HepG2 (cell line): ENCODE results near the gene RRBP1. TPM values are rescaled to one million over a fixed set of nuclear protein-coding genes. Genes with fewer than 3 reads are reported as not detected.

Experiments
- AHDC1 ChIP-seq: sonication (generic); formaldehyde crosslinking; IDR thresholded peaks from 2 replicates; pipeline ENCODE4 v1.5.1; 2020; ENCODE audit warnings: mild to moderate bottlenecking, missing genetic modification reagents, borderline replicate concordance
- IRF1 ChIP-seq: sonication (generic); formaldehyde crosslinking; IDR thresholded peaks from 2 replicates; pipeline ENCODE4 v1.4.0; 2020; ENCODE audit warnings: low read depth, mild to moderate bottlenecking, missing genetic modification reagents
- MAFK ChIP-seq, 2 experiments: IDR thresholded peaks in 1 of 2; conservative IDR thresholded peaks in 1 of 2; 2 replicates each; pipeline ENCODE4 v1.6.1; 2011; ENCODE audit warnings: improper control_type of control experiment in 2 of 2, low read length in 2 of 2
- MEF2D ChIP-seq: sonication (generic); formaldehyde crosslinking; IDR thresholded peaks from 2 replicates; pipeline ENCODE4 v1.5.1; 2020; ENCODE audit warnings: mild to moderate bottlenecking, missing genetic modification reagents
- NFYB ChIP-seq: sonication (generic); formaldehyde crosslinking; IDR thresholded peaks from 2 replicates; pipeline ENCODE4 v1.4.0; 2020; ENCODE audit warnings: missing genetic modification reagents
- NONO ChIP-seq, 2 experiments: fragments of 450-650 bp in 1 of 2; sonication (generic) in 1 of 2; formaldehyde crosslinking in 1 of 2; IDR thresholded peaks in 1 of 2; conservative IDR thresholded peaks in 1 of 2; 2 replicates each; pipeline versions ENCODE4 v1.6.1 to v1.8.0; 2017 to 2022; ENCODE audit warnings: mild to moderate bottlenecking in 1 of 2, missing genetic modification reagents in 1 of 2, moderate library complexity in 1 of 2
- PHF20 ChIP-seq: sonication (generic); formaldehyde crosslinking; IDR thresholded peaks from 2 replicates; pipeline ENCODE4 v1.5.0; 2020; ENCODE audit warnings: mild to moderate bottlenecking, missing genetic modification reagents
- RBM22 ChIP-seq: fragments of 200-400 bp; formaldehyde crosslinking; optimal IDR thresholded peaks from 2 replicates; pipeline ENCODE3; 2017; ENCODE audit warnings: mild to moderate bottlenecking, low read length, moderate library complexity
- TFE3 ChIP-seq: IDR thresholded peaks from 2 replicates; pipeline ENCODE4 v1.6.1; 2016
- U2AF2 ChIP-seq: fragments of 200-400 bp; formaldehyde crosslinking; IDR thresholded peaks from 2 replicates; pipeline ENCODE4 v1.6.1; 2017; ENCODE audit warnings: low read depth, mild to moderate bottlenecking, low read length
- ZFP91 ChIP-seq: sonication (generic); formaldehyde crosslinking; IDR thresholded peaks from 2 replicates; pipeline ENCODE4 v1.9.0; 2022; ENCODE audit warnings: missing genetic modification reagents, mild to moderate bottlenecking, borderline replicate concordance
- ZMAT3 ChIP-seq: sonication (generic); formaldehyde crosslinking; conservative IDR thresholded peaks from 2 replicates; pipeline ENCODE4 v1.7.0; 2021; ENCODE audit warnings: missing genetic modification reagents
- ZNF24 ChIP-seq: fragments of 450-650 bp; IDR thresholded peaks from 2 replicates; pipeline ENCODE4 v1.6.1; 2017; ENCODE audit warnings: antibody characterized with exemption, mild to moderate bottlenecking
- ZNF484 ChIP-seq: sonication (generic); formaldehyde crosslinking; IDR thresholded peaks from 2 replicates; pipeline ENCODE4 v1.5.1; 2020; ENCODE audit warnings: mild to moderate bottlenecking, low read depth, missing genetic modification reagents, borderline replicate concordance
- ZNF567 ChIP-seq: sonication (generic); formaldehyde crosslinking; IDR thresholded peaks from 2 replicates; pipeline ENCODE4 v1.8.1; 2023; ENCODE audit warnings: mild to moderate bottlenecking, missing genetic modification reagents, borderline replicate concordance
- ZNF570 ChIP-seq: sonication (generic); formaldehyde crosslinking; IDR thresholded peaks from 2 replicates; pipeline ENCODE4 v1.4.0; 2020; ENCODE audit warnings: mild to moderate bottlenecking, missing genetic modification reagents, borderline replicate concordance
- ZNF781 ChIP-seq: sonication (generic); formaldehyde crosslinking; IDR thresholded peaks from 2 replicates; pipeline ENCODE4 v1.5.1; 2020; ENCODE audit warnings: borderline replicate concordance, mild to moderate bottlenecking, missing genetic modification reagents; ENCODE audit errors: not compliant biosample characterization
- ZNF839 ChIP-seq: sonication (generic); formaldehyde crosslinking; IDR thresholded peaks from 2 replicates; pipeline ENCODE4 v1.4.0; 2020; ENCODE audit warnings: missing genetic modification reagents, mild to moderate bottlenecking, borderline replicate concordance
- polyA plus RNA-seq, 8 experiments: library from polyadenylated mRNA; depleted of rRNA in 3 of 8; stranded (reverse) in 7 of 8; unstranded in 1 of 8; fragments of >200 nt; fragmentation: Illumina TruSeq in 4 of 8; extraction: Trizol in 4 of 8; gene quantifications; 2 replicates each; pipeline versions ENCODE4 v1.2.1 to v1.2.3, GENCODE V29; 2011 to 2016; ENCODE audit warnings: low read depth in 4 of 8, missing spikeins in 1 of 8, mixed read lengths in 1 of 8; ENCODE audit not compliant: insufficient read depth in 1 of 8
- total RNA-seq, 5 experiments: library from RNA; depleted of rRNA; stranded (reverse); fragments of >200 nt; fragmentation: Illumina TruSeq; extraction: Trizol; gene quantifications; 2 replicates each; pipeline ENCODE4 v1.2.3, GENCODE V29; 2016; ENCODE audit warnings: low read depth in 1 of 5

RRBP1 gene
- total and polyA plus RNA-seq, 2 of the 13 experiments (the other 11 are each of a cell fraction or from before 2014, with no cell fraction given): 150 to 222 TPM

- TF ChIP-seq ZFP91 (CRISPR knock-in tag): no peak
- TF ChIP-seq IRF1: no peak
- TF ChIP-seq ZNF570: no peak
- TF ChIP-seq ZMAT3: no peak; the same call in 1 of the 2 replicates
- TF ChIP-seq NFYB: no peak
- TF ChIP-seq ZNF839 (CRISPR knock-in tag): 0 out of 2 replicates have a peak, but pooled peaks have one; percentile 7
- no peak for TF ChIP-seq ZNF484 (CRISPR knock-in tag)
- TF ChIP-seq TFE3: no peak
- no peak for TF ChIP-seq ZNF781 (CRISPR knock-in tag)
- no peak for TF ChIP-seq AHDC1 (CRISPR knock-in tag)
- TF ChIP-seq MAFK (conservative IDR thresholded peaks at IDR 0.05 in 1 of 2, IDR thresholded peaks at IDR 0.05 in 1 of 2; ENCODE audit: low read length in 2 of 2): peak; percentile 78 to 79
- no peak for TF ChIP-seq U2AF2
- TF ChIP-seq NONO (IDR thresholded peaks at IDR 0.05): no peak
- TF ChIP-seq NONO (CRISPR knock-in tag; conservative IDR thresholded peaks at IDR 0.05): peak; percentile 48; the same call in 1 of the 2 replicates
- TF ChIP-seq ZNF24: peak; percentile 97
- TF ChIP-seq MEF2D (CRISPR knock-in tag): no peak
- TF ChIP-seq ZNF567: no peak
- no peak for TF ChIP-seq PHF20 (CRISPR knock-in tag)
- no peak for TF ChIP-seq RBM22
These were observed 1.4 kb upstream of the RRBP1 start (continued) for GRCh38 chr20:17683218-17684076.
